Measurements from ENCODE around the gene PPARD. TPM values are rescaled to one million over a fixed set of nuclear protein-coding genes. Genes with fewer than 3 reads are reported as not detected.
"Not testable (repeated sequence)": the region's sequence is repeated elsewhere in the genome, so short reads cannot be mapped to it uniquely, and the experiment has no call there.

PPARD gene
- total and polyA plus RNA-seq, 4 donors: 4.9 to 44.1 (median 27.7) TPM

GRCh38 chr6:35299674-35300073, 42.7 kb upstream of the PPARD start:
- Histone ChIP-seq H3K4me1 (ENCODE audit: control insufficient read depth, insufficient read depth, low read length) (peaks cover 21% of the 10 kb centered on the region), H3K9me3 (ENCODE audit: control insufficient read depth, insufficient read depth, low read length) (no peaks in the 10 kb centered on the region), H3K27ac (ENCODE audit: low read depth, low read length) (no peak overlapping the region), H3K4me3 (ENCODE audit: low read depth, low read length) (no peak overlapping the region), H3K27me3 (ENCODE audit: control insufficient read depth, insufficient read depth, low read length) (no peaks in the 10 kb centered on the region), H3K36me3 (ENCODE audit: control insufficient read depth, insufficient read depth, low read length) (peaks cover 31% of the 10 kb centered on the region)
- no peak for DNase-seq (ENCODE audit: low read depth in 4 of 6, low spot score in 6 of 6)
- 86% methylated on average over 4 of the region's 4 CpGs for WGBS (ENCODE audit: insufficient coverage)

GRCh38 chr6:35300848-35301247, 41.5 kb upstream of the PPARD start:
- no peak overlapping the region for H3K27ac ChIP-seq (ENCODE audit: low read depth, low read length)
- no peaks in the 10 kb centered on the region for H3K27me3 ChIP-seq (ENCODE audit: control insufficient read depth, insufficient read depth, low read length)
- H3K4me3 ChIP-seq (ENCODE audit: low read depth, low read length): no peak overlapping the region
- no peaks in the 10 kb centered on the region for H3K9me3 ChIP-seq (ENCODE audit: control insufficient read depth, insufficient read depth, low read length)
- peaks cover 20% of the 10 kb centered on the region for H3K36me3 ChIP-seq (ENCODE audit: control insufficient read depth, insufficient read depth, low read length)
- H3K4me1 ChIP-seq (ENCODE audit: control insufficient read depth, insufficient read depth, low read length): peaks cover 21% of the 10 kb centered on the region
- DNase-seq (ENCODE audit: low read depth in 4 of 6, low spot score in 6 of 6): no peak

GRCh38 chr6:35302604-35303241, 39.6 kb upstream of the PPARD start:
- 34% methylated on average over 5 of the region's 6 CpGs for WGBS (ENCODE audit: insufficient coverage)
- no peak overlapping the region for H3K27ac ChIP-seq (ENCODE audit: low read depth, low read length)

GRCh38 chr6:35304299-35304698, 38.1 kb upstream of the PPARD start:
- Histone ChIP-seq H3K9me3 (ENCODE audit: control insufficient read depth, insufficient read depth, low read length) (no peaks in the 10 kb centered on the region), H3K27ac (ENCODE audit: low read depth, low read length) (no peak overlapping the region), H3K27me3 (ENCODE audit: control insufficient read depth, insufficient read depth, low read length) (no peaks in the 10 kb centered on the region), H3K36me3 (ENCODE audit: control insufficient read depth, insufficient read depth, low read length) (no peaks in the 10 kb centered on the region), H3K4me1 (ENCODE audit: control insufficient read depth, insufficient read depth, low read length) (no peaks in the 10 kb centered on the region), H3K4me3 (ENCODE audit: low read depth, low read length) (no peak overlapping the region)
- no peak for DNase-seq (ENCODE audit: low read depth in 4 of 6, low spot score in 6 of 6)
- WGBS (ENCODE audit: insufficient coverage): 85% methylated on average over 1 of the region's 1 CpG

More at GRCh38 chr6:35302604-35303241, 39.6 kb upstream of the PPARD start:
- Histone ChIP-seq H3K9me3 (ENCODE audit: control insufficient read depth, insufficient read depth, low read length) (no peaks in the 10 kb centered on the region), H3K4me3 (ENCODE audit: low read depth, low read length) (no peak overlapping the region), H3K4me1 (ENCODE audit: control insufficient read depth, insufficient read depth, low read length) (peaks cover 10% of the 10 kb centered on the region), H3K36me3 (ENCODE audit: control insufficient read depth, insufficient read depth, low read length) (peaks cover 7% of the 10 kb centered on the region), H3K27me3 (ENCODE audit: control insufficient read depth, insufficient read depth, low read length) (no peaks in the 10 kb centered on the region)
- DNase-seq (ENCODE audit: low read depth in 4 of 6, low spot score in 6 of 6): no peak

GRCh38 chr6:35305117-35305516, 37.2 kb upstream of the PPARD start:
- H3K9me3 ChIP-seq (ENCODE audit: control insufficient read depth, insufficient read depth, low read length): no peaks in the 10 kb centered on the region
- no peaks in the 10 kb centered on the region for H3K4me1 ChIP-seq (ENCODE audit: control insufficient read depth, insufficient read depth, low read length)
- no peaks in the 10 kb centered on the region for H3K36me3 ChIP-seq (ENCODE audit: control insufficient read depth, insufficient read depth, low read length)
- WGBS (ENCODE audit: insufficient coverage): 80% methylated on average over 1 of the region's 8 CpGs
- DNase-seq (ENCODE audit: low read depth in 4 of 6, low spot score in 6 of 6): no peak
- H3K27me3 ChIP-seq (ENCODE audit: control insufficient read depth, insufficient read depth, low read length): no peaks in the 10 kb centered on the region
- H3K4me3 ChIP-seq (ENCODE audit: low read depth, low read length): no peak overlapping the region
- H3K27ac ChIP-seq (ENCODE audit: low read depth, low read length): no peak overlapping the region

- WGBS (ENCODE audit: insufficient coverage): 96% methylated on average over 12 of the region's 15 CpGs
- not testable (repeated sequence) for H3K27ac ChIP-seq (ENCODE audit: low read depth, low read length); H3K9me3 ChIP-seq (ENCODE audit: control insufficient read depth, insufficient read depth, low read length); H3K27me3 ChIP-seq (ENCODE audit: control insufficient read depth, insufficient read depth, low read length); H3K4me1 ChIP-seq (ENCODE audit: control insufficient read depth, insufficient read depth, low read length); H3K36me3 ChIP-seq (ENCODE audit: control insufficient read depth, insufficient read depth, low read length); DNase-seq (ENCODE audit: low read depth in 4 of 6, low spot score in 6 of 6); H3K4me3 ChIP-seq (ENCODE audit: low read depth, low read length)
These were observed 35.2 kb upstream of the PPARD start for GRCh38 chr6:35307138-35307537.

GRCh38 chr6:35308543-35308942, 33.8 kb upstream of the PPARD start:
- not testable (repeated sequence) for DNase-seq (ENCODE audit: low read depth in 4 of 6, low spot score in 6 of 6); H3K27ac ChIP-seq (ENCODE audit: low read depth, low read length); H3K9me3 ChIP-seq (ENCODE audit: control insufficient read depth, insufficient read depth, low read length); H3K4me1 ChIP-seq (ENCODE audit: control insufficient read depth, insufficient read depth, low read length); H3K27me3 ChIP-seq (ENCODE audit: control insufficient read depth, insufficient read depth, low read length); H3K4me3 ChIP-seq (ENCODE audit: low read depth, low read length); H3K36me3 ChIP-seq (ENCODE audit: control insufficient read depth, insufficient read depth, low read length)
- no CpG with 5 or more reads among the region's 2 CpGs for WGBS (ENCODE audit: insufficient coverage)

GRCh38 chr6:35309611-35310264, 32.6 kb upstream of the PPARD start:
- 89% methylated on average over 9 of the region's 9 CpGs for WGBS (ENCODE audit: insufficient coverage)
- no peak overlapping the region for H3K4me3 ChIP-seq (ENCODE audit: low read depth, low read length)
- no peak for DNase-seq (ENCODE audit: low read depth in 4 of 6, low spot score in 6 of 6)

GRCh38 chr6:35310265-35310831, 32.0 kb upstream of the PPARD start:
- Histone ChIP-seq H3K4me3 (ENCODE audit: low read depth, low read length) (no peak overlapping the region), H3K36me3 (ENCODE audit: control insufficient read depth, insufficient read depth, low read length) (peaks cover 3% of the 10 kb centered on the region), H3K27ac (ENCODE audit: low read depth, low read length) (no peak overlapping the region), H3K4me1 (ENCODE audit: control insufficient read depth, insufficient read depth, low read length) (no peaks in the 10 kb centered on the region), H3K27me3 (ENCODE audit: control insufficient read depth, insufficient read depth, low read length) (no peaks in the 10 kb centered on the region), H3K9me3 (ENCODE audit: control insufficient read depth, insufficient read depth, low read length) (no peaks in the 10 kb centered on the region)
- WGBS (ENCODE audit: insufficient coverage): 75% methylated on average over 6 of the region's 6 CpGs
- no peak for DNase-seq (ENCODE audit: low read depth in 4 of 6, low spot score in 6 of 6)

More at GRCh38 chr6:35309611-35310264, 32.6 kb upstream of the PPARD start:
- no peak overlapping the region for H3K27ac ChIP-seq (ENCODE audit: low read depth, low read length)
- H3K36me3 ChIP-seq (ENCODE audit: control insufficient read depth, insufficient read depth, low read length): peaks cover 3% of the 10 kb centered on the region
- no peaks in the 10 kb centered on the region for H3K9me3 ChIP-seq (ENCODE audit: control insufficient read depth, insufficient read depth, low read length)
- H3K4me1 ChIP-seq (ENCODE audit: control insufficient read depth, insufficient read depth, low read length): no peaks in the 10 kb centered on the region
- H3K27me3 ChIP-seq (ENCODE audit: control insufficient read depth, insufficient read depth, low read length): no peaks in the 10 kb centered on the region

Data from spinal cord (tissue), 10 donors.